COLO668 (cell line): Measurements from ENCODE around the gene EARS2.
"Not testable (repeated sequence)": the region's sequence is repeated elsewhere in the genome, so short reads cannot be mapped to it uniquely, and the experiment has no call there.

ENCODE experiments used
- DNase-seq: peaks from one replicate; lab custom pipeline; 2025; ENCODE audit not compliant: unreplicated experiment; lab: John Stamatoyannopoulos, UW

The EARS2 gene

GRCh38 chr16:23484510-23485256, 72.5 kb downstream of the EARS2 start:
- DNase-seq: no peak

GRCh38 chr16:23483492-23483891, 73.7 kb downstream of the EARS2 start:
- not testable (repeated sequence) for DNase-seq

- no peak for DNase-seq
Measured at GRCh38 chr16:23482778-23483177, 74.4 kb downstream of the EARS2 start.

GRCh38 chr16:23480257-23480656, 76.9 kb downstream of the EARS2 start:
- DNase-seq: no peak

GRCh38 chr16:23479138-23479537, 78.0 kb downstream of the EARS2 start:
- DNase-seq: no peak

- DNase-seq: no peak
Measured at GRCh38 chr16:23478566-23478965, 78.6 kb downstream of the EARS2 start.

GRCh38 chr16:23476289-23476688, 80.9 kb downstream of the EARS2 start:
- DNase-seq: no peak
